ENCODE measurements around the gene MS4A1.

- TF ChIP-seq POLR2A (IDR thresholded peaks at IDR 0.05), result no peak
- TF ChIP-seq CTCF (IDR thresholded peaks at IDR 0.05), result no peak
These were observed 27.1 kb upstream of the MS4A1 start for GRCh38 chr11:60428517-60428916.

Measured in testis (tissue), 2 donors.